PC-3 (cell line): ENCODE results near the gene PDRG1.

Experiments
- EZH2 ChIP-seq: fragments of 300-600 bp; sonication (generic); IDR thresholded peaks from one replicate; pipeline ENCODE4 v1.6.1; 2017; ENCODE audit warnings: antibody characterized with exemption, mild to moderate bottlenecking, low read length; ENCODE audit not compliant: unreplicated experiment
- TF ChIP-seq, protein P1 (sequence below): fragments of 300-600 bp; sonication (generic); conservative IDR thresholded peaks from 2 replicates; pipeline ENCODE4 v1.5.1; 2017; ENCODE audit warnings: antibody characterized with exemption, low read depth, mild to moderate bottlenecking, low read length

- no peak for TF ChIP-seq EZH2
- TF ChIP-seq, protein P1, sequence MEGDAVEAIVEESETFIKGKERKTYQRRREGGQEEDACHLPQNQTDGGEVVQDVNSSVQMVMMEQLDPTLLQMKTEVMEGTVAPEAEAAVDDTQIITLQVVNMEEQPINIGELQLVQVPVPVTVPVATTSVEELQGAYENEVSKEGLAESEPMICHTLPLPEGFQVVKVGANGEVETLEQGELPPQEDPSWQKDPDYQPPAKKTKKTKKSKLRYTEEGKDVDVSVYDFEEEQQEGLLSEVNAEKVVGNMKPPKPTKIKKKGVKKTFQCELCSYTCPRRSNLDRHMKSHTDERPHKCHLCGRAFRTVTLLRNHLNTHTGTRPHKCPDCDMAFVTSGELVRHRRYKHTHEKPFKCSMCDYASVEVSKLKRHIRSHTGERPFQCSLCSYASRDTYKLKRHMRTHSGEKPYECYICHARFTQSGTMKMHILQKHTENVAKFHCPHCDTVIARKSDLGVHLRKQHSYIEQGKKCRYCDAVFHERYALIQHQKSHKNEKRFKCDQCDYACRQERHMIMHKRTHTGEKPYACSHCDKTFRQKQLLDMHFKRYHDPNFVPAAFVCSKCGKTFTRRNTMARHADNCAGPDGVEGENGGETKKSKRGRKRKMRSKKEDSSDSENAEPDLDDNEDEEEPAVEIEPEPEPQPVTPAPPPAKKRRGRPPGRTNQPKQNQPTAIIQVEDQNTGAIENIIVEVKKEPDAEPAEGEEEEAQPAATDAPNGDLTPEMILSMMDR: no peak
Measured at GRCh38 chr20:31903627-31904386, 48.0 kb downstream of the PDRG1 start.
